IgD-negative memory B cell (primary cell): ENCODE data around the gene RAPH1. TPM values are rescaled to one million over a fixed set of nuclear protein-coding genes. Genes with fewer than 3 reads are reported as not detected.
"Not testable (repeated sequence)": the region's sequence is repeated elsewhere in the genome, so short reads cannot be mapped to it uniquely, and the experiment has no call there.

ENCODE experiments used
- H3K27ac Mint-ChIP-seq, 3 donors: one replicate each; pipeline ENCODE4 v1.8.0; 2020 to 2022; ENCODE audit warnings: mild to moderate bottlenecking in 3 of 3, mixed read lengths in 3 of 3, moderate library complexity in 1 of 3
- H3K27me3 Mint-ChIP-seq: one replicate; pipeline ENCODE4 v1.8.0; 2021; ENCODE audit warnings: mixed read lengths
- H3K36me3 Mint-ChIP-seq: one replicate; pipeline ENCODE4 v1.8.0; 2020; ENCODE audit warnings: mild to moderate bottlenecking, mixed read lengths
- H3K4me1 Mint-ChIP-seq, 3 donors: one replicate each; pipeline ENCODE4 v1.8.0; 2020 to 2022; ENCODE audit warnings: mixed read lengths in 3 of 3, mild to moderate bottlenecking in 1 of 3
- H3K4me3 Mint-ChIP-seq, 4 donors: one replicate each; pipeline ENCODE4 v1.8.0; 2020 to 2022; ENCODE audit warnings: mild to moderate bottlenecking in 4 of 4, mixed read lengths in 4 of 4, moderate library complexity in 3 of 4
- H3K9me3 Mint-ChIP-seq, 3 donors: one replicate each; pipeline ENCODE4 v1.8.0; 2020 to 2021; ENCODE audit warnings: mixed read lengths in 3 of 3, mild to moderate bottlenecking in 1 of 3
- polyA plus RNA-seq: library from polyadenylated mRNA; unstranded; fragments of 300-500 nt; fragmentation: Illumina TruSeq; gene quantifications from one replicate; pipeline ENCODE4 v1.2.3, GENCODE V29; 2021

The RAPH1 gene
- polyA plus RNA-seq, 1 donor from 2014 or later = not detected

- H3K4me3 Mint-ChIP-seq = no peak overlapping the region
- no peaks in the 10 kb centered on the region for H3K9me3 Mint-ChIP-seq
- H3K27me3 Mint-ChIP-seq = peaks cover 2% of the 10 kb centered on the region
- no peaks in the 10 kb centered on the region for H3K4me1 Mint-ChIP-seq
- H3K36me3 Mint-ChIP-seq = no peaks in the 10 kb centered on the region
- H3K27ac Mint-ChIP-seq = no peak overlapping the region
Observed at GRCh38 chr2:203446071-203446481, 89.0 kb downstream of the RAPH1 start.

- Mint-ChIP-seq H3K36me3 (no peaks in the 10 kb centered on the region), H3K4me3 (no peak overlapping the region), H3K9me3 (no peaks in the 10 kb centered on the region), H3K4me1 (no peaks in the 10 kb centered on the region), H3K27me3 (peaks cover 2% of the 10 kb centered on the region), H3K27ac (no peak overlapping the region)
Observed at GRCh38 chr2:203444738-203445137, 90.4 kb downstream of the RAPH1 start.

GRCh38 chr2:203442463-203442862, 92.6 kb downstream of the RAPH1 start:
- H3K36me3 Mint-ChIP-seq = no peaks in the 10 kb centered on the region
- H3K9me3 Mint-ChIP-seq = no peaks in the 10 kb centered on the region
- H3K4me3 Mint-ChIP-seq = no peak overlapping the region
- no peak overlapping the region for H3K27ac Mint-ChIP-seq
- H3K4me1 Mint-ChIP-seq = no peaks in the 10 kb centered on the region
- H3K27me3 Mint-ChIP-seq = peaks cover 2% of the 10 kb centered on the region

- Mint-ChIP-seq H3K36me3 (no peaks in the 10 kb centered on the region), H3K4me1 (no peaks in the 10 kb centered on the region), H3K9me3 (no peaks in the 10 kb centered on the region), H3K27me3 (peaks cover 2% of the 10 kb centered on the region), H3K27ac (no peak overlapping the region), H3K4me3 (no peak overlapping the region)
Observed at GRCh38 chr2:203441463-203441862, 93.6 kb downstream of the RAPH1 start.

- Mint-ChIP-seq H3K27me3 (peaks cover 2% of the 10 kb centered on the region), H3K36me3 (no peaks in the 10 kb centered on the region), H3K4me1 (no peaks in the 10 kb centered on the region), H3K9me3 (no peaks in the 10 kb centered on the region), H3K4me3 (no peak overlapping the region), H3K27ac (no peak overlapping the region)
Observed at GRCh38 chr2:203440671-203441070, 94.4 kb downstream of the RAPH1 start.

GRCh38 chr2:203438528-203438927, 96.6 kb downstream of the RAPH1 start:
- Mint-ChIP-seq H3K27ac (no peak overlapping the region), H3K9me3 (no peaks in the 10 kb centered on the region), H3K4me1 (no peaks in the 10 kb centered on the region), H3K36me3 (peaks cover 2% of the 10 kb centered on the region), H3K4me3 (no peak overlapping the region), H3K27me3 (no peaks in the 10 kb centered on the region)

GRCh38 chr2:203437511-203437910, 97.6 kb downstream of the RAPH1 start:
- H3K4me1 Mint-ChIP-seq = no peaks in the 10 kb centered on the region
- H3K9me3 Mint-ChIP-seq = no peaks in the 10 kb centered on the region
- H3K36me3 Mint-ChIP-seq = peaks cover 2% of the 10 kb centered on the region
- no peaks in the 10 kb centered on the region for H3K27me3 Mint-ChIP-seq
- no peak overlapping the region for H3K4me3 Mint-ChIP-seq
- H3K27ac Mint-ChIP-seq = no peak overlapping the region

- no peak overlapping the region for H3K27ac Mint-ChIP-seq
- no peak overlapping the region for H3K4me3 Mint-ChIP-seq
- peaks cover 2% of the 10 kb centered on the region for H3K36me3 Mint-ChIP-seq
- no peaks in the 10 kb centered on the region for H3K9me3 Mint-ChIP-seq
- H3K4me1 Mint-ChIP-seq = no peaks in the 10 kb centered on the region
- no peaks in the 10 kb centered on the region for H3K27me3 Mint-ChIP-seq
Observed at GRCh38 chr2:203436496-203436895, 98.6 kb downstream of the RAPH1 start.

- Mint-ChIP-seq H3K4me1 (no peaks in the 10 kb centered on the region), H3K4me3 (no peak overlapping the region), H3K27ac (no peak overlapping the region), H3K36me3 (peaks cover 5% of the 10 kb centered on the region), H3K27me3 (no peaks in the 10 kb centered on the region), H3K9me3 (no peaks in the 10 kb centered on the region)
Observed at GRCh38 chr2:203432811-203433210, 102.3 kb downstream of the RAPH1 start.

GRCh38 chr2:203431391-203432185, 103.5 kb downstream of the RAPH1 start:
- Mint-ChIP-seq H3K27me3 (no peaks in the 10 kb centered on the region), H3K36me3 (peaks cover 5% of the 10 kb centered on the region), H3K27ac (no peak overlapping the region), H3K4me1 (no peaks in the 10 kb centered on the region), H3K9me3 (no peaks in the 10 kb centered on the region), H3K4me3 (no peak overlapping the region)

- not testable (repeated sequence) for H3K27me3 Mint-ChIP-seq, H3K4me3 Mint-ChIP-seq, H3K36me3 Mint-ChIP-seq, H3K4me1 Mint-ChIP-seq, H3K9me3 Mint-ChIP-seq, H3K27ac Mint-ChIP-seq
Observed at GRCh38 chr2:203429643-203430042, 105.5 kb downstream of the RAPH1 start.

GRCh38 chr2:203427061-203427460, 108.0 kb downstream of the RAPH1 start:
- Mint-ChIP-seq H3K9me3 (peaks cover 0 to 4% (median 0%) of the 10 kb centered on the region in 3 donors), H3K4me3 (no peak overlapping the region), H3K4me1 (no peaks in the 10 kb centered on the region), H3K36me3 (peaks cover 5% of the 10 kb centered on the region), H3K27ac (no peak overlapping the region), H3K27me3 (no peaks in the 10 kb centered on the region)

GRCh38 chr2:203418271-203418670, 116.8 kb downstream of the RAPH1 start:
- no peaks in the 10 kb centered on the region for H3K27me3 Mint-ChIP-seq
- peaks cover 4 to 16% (median 12%) of the 10 kb centered on the region in 3 donors for H3K9me3 Mint-ChIP-seq
- H3K36me3 Mint-ChIP-seq = peaks cover 33% of the 10 kb centered on the region
- H3K4me3 Mint-ChIP-seq = no peak overlapping the region
- H3K4me1 Mint-ChIP-seq = peaks cover 0 to 1% (median 0%) of the 10 kb centered on the region in 3 donors
- no peak overlapping the region for H3K27ac Mint-ChIP-seq

GRCh38 chr2:203413796-203414195, 121.3 kb downstream of the RAPH1 start:
- Mint-ChIP-seq H3K9me3 (peaks cover 4 to 12% (median 11%) of the 10 kb centered on the region in 3 donors), H3K36me3 (peaks cover 37% of the 10 kb centered on the region), H3K27me3 (no peaks in the 10 kb centered on the region), H3K27ac (no peak overlapping the region), H3K4me1 (no peaks in the 10 kb centered on the region), H3K4me3 (no peak overlapping the region)

- no peaks in the 10 kb centered on the region for H3K4me1 Mint-ChIP-seq
- peaks cover 26% of the 10 kb centered on the region for H3K36me3 Mint-ChIP-seq
- H3K4me3 Mint-ChIP-seq = no peak overlapping the region
Observed at GRCh38 chr2:203412546-203413331, 122.4 kb downstream of the RAPH1 start.

GRCh38 chr2:203407496-203407895, 127.6 kb downstream of the RAPH1 start:
- Mint-ChIP-seq H3K27ac (no peak overlapping the region), H3K36me3 (peaks cover 21% of the 10 kb centered on the region), H3K9me3 (no peaks in the 10 kb centered on the region), H3K27me3 (no peaks in the 10 kb centered on the region), H3K4me3 (no peak overlapping the region), H3K4me1 (no peaks in the 10 kb centered on the region)

More at GRCh38 chr2:203412546-203413331, 122.4 kb downstream of the RAPH1 start:
- Mint-ChIP-seq H3K27ac (no peak overlapping the region), H3K9me3 (peaks cover 2 to 3% (median 3%) of the 10 kb centered on the region in 3 donors), H3K27me3 (no peaks in the 10 kb centered on the region)
